ENCODE results near the gene CHST14.

CHST14 gene

GRCh38 chr15:40470423-40471104 lies at the start of gene CHST14:
TSS of gene CHST14 (plus strand) at chr15:40470984. CDS start at chr15:40471214, 230 bp downstream.
- DNase-seq (ENCODE audit: low read depth), result peak; percentile 33

GRCh38 chr15:40421246-40422157 lies 49.3 kb upstream of the CHST14 start:
- peak; percentile 66 for DNase-seq (ENCODE audit: low read depth)

- DNase-seq (ENCODE audit: low read depth), result no peak
Observed at GRCh38 chr15:40424483-40425115, 46.2 kb upstream of the CHST14 start.

- no peak for DNase-seq (ENCODE audit: low read depth)
Observed at GRCh38 chr15:40425681-40426080, 45.1 kb upstream of the CHST14 start.

- no peak for DNase-seq (ENCODE audit: low read depth)
Observed at GRCh38 chr15:40427188-40427587, 43.6 kb upstream of the CHST14 start.

GRCh38 chr15:40428185-40428584 lies 42.6 kb upstream of the CHST14 start:
- no peak for DNase-seq (ENCODE audit: low read depth)

- DNase-seq (ENCODE audit: low read depth), result no peak
Observed at GRCh38 chr15:40429068-40429710, 41.6 kb upstream of the CHST14 start.

DNA sequence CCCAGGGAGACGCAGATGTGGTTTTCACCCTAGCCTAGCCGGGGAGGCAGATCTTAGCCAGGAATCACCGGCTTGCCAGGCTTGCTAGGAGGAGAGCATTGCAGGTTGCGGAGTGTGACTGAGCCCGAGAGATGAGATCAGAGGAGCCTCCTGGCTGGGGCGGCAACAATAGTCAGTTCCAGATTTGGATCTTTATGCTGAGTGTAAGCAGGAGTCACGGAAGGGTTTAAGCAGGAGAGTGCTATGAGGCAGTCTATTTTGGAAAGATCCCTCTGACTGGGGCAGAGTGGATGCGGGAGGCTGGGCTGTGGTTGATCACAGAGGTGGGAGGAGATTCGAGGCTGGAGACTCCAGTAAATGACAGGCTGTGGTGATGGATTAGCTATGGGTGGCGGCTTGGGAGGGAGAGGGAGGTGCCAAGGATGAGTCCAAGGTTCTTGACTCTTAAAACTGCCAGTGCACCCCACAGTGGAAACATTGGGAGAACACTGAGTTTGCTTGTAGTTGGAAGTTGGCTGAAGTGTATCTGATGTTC lies 40.4 kb upstream of the CHST14 start:
- DNase-seq (ENCODE audit: low read depth), result no peak

DNA sequence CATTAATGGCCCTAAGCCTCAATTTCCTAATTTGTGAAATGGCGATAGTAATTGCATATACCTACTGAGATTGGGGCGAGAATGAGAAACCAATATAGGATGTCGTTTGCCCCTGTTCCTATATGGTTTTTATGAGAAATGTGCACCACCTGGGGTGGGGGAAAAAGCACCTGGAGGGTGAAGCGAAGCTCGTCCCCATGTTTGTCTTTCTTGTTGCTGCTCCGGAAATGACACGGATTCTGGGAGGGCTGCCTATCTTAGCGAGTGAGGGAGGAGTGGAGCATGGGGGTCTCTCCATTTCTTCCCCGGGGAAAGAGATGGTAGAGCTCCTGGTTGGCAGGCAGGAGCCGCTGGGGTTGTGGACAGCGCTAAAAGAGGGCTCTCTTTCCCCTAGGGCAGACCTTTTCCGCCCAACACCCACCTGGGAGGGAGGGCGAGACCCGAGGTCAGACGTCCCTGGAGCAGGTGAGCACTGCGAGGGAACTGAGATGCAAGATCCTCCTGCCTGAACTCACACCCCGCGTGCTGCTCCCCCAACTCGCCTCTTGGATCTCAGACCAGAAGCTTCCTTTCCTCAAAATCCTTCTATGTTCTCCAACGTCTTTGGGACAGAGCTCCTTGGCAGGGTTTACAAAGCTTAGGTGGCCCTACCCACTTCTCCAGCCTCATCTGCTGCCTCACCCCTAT lies 35.6 kb upstream of the CHST14 start:
- no peak for DNase-seq (ENCODE audit: low read depth)

GRCh38 chr15:40435710-40436089 lies 35.1 kb upstream of the CHST14 start:
- no peak for DNase-seq (ENCODE audit: low read depth)

GRCh38 chr15:40436116-40436891 lies 34.5 kb upstream of the CHST14 start:
- no peak for DNase-seq (ENCODE audit: low read depth)

DNA sequence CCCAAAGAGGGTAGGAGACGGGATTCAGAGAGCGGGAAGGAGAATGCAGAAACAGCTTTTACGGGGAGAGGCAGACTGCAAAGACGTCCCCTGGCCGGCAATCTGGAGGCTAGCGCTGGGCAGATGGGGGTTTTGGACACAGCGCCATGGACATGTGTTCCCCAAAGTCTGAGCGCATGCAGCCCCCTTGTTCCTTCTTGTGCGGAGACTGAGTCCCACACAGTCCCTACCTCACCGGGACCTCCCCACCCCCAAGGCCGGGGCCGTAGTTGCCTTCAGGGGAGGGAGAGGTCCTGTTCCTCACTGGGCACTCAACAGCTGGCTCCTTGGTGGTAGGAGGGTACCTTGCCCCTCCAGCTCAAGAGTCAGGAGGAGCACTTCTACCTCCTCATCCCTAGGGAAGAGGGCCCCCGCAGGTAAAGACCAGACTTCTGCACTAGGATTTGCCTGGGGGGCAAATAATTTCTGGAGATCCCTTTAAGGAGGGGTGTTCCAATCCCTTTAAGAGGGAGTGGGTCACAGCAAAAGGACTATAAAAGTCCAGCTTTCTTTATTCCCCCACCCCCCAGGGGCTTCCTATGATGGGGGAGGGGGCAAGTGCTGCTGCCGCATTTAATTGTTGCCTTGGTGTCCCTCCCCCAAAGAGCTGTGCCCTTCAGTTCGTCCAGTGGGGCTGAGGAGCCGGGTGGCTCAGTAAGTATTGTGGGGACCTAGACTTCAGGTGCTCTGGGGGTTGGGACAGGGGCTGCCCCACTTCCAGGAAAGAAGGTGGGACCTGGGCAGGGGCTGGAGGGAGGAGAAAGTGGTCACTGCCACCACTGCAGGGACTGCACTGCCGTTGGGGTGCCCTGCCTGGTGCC lies 33.7 kb upstream of the CHST14 start:
- DNase-seq (ENCODE audit: low read depth), result no peak

DNA sequence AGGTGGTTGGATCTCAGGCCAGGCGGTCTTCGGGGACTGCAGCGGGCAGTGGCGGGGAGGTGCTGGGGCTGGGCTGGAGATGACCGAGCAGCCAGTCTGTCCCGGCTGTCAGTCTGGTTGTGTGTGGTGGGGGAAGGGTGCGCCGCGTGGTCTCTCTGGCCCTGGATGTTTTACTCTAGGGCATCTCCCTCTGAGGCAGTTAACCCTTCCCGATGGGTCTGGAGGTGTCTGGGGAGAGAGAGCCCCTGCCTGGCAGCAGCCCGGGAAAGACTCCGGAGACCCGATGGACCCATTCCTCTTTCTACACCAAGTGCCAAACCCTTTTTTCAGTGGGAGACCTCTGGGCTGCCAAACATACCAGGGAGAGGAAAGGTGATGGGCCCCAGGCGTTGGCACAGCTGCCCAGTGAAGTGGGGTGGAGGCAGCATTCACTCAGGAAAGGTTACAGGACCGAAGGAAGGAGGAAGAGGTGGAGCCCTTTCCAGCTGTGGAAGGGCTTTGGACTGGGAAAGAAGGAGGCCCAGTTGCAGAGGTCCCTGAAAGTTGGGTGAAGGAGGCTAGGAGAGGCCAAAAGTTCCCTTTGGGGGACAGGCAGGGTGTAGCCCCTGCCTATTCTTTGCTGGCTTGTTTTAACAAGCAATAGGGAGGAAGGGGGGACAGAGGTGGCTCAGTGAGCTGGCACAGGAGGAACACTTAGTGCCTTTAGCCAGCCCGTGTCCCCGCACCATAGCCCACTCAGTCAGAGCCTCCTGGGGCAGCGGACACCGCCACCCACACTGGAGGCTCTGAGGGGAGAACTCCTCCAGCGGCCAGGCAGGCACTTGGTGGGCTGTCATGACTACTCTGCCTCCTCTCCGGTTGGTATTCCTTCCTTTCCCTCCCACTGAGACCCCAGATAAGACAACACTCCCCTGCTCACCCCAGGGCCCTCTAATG lies 32.8 kb upstream of the CHST14 start:
- DNase-seq (ENCODE audit: low read depth), result no peak

GRCh38 chr15:40438712-40439111 lies 32.1 kb upstream of the CHST14 start:
- DNase-seq (ENCODE audit: low read depth), result no peak

- DNase-seq (ENCODE audit: low read depth), result no peak
Observed at GRCh38 chr15:40439461-40439959, 31.3 kb upstream of the CHST14 start.

DNA sequence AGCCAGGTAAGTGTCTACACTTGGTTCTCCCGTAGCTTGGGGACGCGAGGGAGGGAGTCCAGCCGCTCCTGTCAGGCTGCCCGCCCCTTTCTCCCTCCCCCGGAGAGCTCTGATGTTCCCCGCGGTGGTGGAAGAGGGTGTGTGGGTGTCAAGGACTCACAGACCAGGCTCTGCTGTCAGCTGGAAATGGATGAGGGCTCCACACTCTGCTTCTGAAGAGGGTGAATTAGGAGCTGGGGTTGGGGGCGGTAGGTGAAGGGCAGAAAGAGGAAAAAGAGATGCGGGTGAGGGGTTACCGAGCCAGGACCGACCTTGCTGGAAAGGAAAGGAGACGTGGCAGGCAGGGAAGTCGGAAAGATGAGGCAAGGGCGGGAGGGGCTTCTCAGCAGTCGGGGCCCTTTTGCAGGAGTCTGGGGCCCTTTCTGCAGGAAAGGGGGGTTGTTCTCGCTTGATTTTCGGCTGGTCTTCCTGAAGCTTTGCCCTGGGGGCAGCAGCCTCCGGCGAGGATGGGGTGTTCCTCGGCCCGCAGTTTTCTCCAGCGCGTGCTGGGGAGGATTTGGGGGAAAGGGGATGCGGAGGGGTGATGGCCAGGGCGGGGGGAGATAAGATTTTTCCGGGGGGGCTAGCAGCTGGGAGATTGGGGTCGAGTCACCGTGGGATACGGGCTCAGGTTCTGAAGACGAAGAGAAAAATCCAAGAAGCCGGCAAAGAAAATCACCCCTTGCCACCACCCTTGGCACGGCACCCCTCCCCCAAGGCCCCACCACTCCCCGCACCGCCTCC lies 30.6 kb upstream of the CHST14 start:
- DNase-seq (ENCODE audit: low read depth), result no peak

DNA sequence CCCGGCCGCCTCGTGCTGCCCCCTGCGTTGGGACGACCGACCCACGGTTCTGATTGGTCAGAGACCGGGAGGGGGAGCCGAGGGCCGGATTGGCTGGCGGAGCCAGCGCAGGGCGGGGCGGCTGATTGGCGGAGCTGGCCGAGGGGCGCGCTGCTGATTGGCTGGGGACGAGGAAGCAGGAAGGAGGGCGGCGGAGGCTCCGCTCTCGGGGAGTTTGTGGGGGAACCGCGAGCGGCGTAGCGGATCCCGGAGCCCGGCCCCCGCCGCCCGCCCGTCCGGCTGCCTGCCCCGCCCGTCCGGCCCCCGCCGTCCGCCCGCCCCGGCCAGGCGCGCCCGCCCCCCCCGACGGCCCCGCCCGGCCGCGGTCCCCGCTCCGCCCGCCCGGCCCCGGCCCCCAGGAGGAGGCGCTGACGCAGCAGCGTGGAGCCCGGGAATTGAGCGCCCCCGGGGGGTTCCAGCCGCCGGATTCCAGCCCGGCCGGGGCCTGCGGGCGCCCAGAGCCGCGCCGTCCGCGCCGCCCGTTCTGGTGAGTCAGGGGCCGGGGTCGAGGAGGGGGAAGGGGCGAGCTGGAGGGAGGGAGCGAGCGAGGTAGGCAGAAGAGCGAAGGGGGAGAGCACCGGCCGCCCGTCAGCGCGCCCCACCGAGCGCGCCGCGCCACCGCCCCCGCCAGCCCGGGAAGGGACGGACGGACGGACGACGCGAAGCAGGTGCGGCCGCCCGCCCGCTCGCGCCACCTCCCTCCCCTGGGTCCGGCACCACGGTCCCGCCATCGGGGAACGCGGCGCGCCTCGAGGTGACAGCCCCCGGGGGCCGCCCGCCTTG lies 29.8 kb upstream of the CHST14 start, which contains the start of gene BAHD1:
Gene BAHD1, plus strand, starts transcription at position 211 of the 822 bp plus-strand sequence. CDS start 17,512 bp downstream, outside the sequence.
- peak; percentile 90 for DNase-seq (ENCODE audit: low read depth)

All from stimulated activated CD8-positive, alpha-beta memory T cell treated with anti-CD3 and anti-CD28 coated beads, Interleukin-12 subunit alpha, Interleukin-12 subunit beta, amount 100 ng/mL, for 1 hour (primary cell).